ENCODE data around the gene MKRN2OS. TPM values are rescaled to one million over a fixed set of nuclear protein-coding genes. Genes with fewer than 3 reads are reported as not detected.

Gene MKRN2OS
- total RNA-seq, 1 donor from 2014 or later = 1.3 TPM

DNA sequence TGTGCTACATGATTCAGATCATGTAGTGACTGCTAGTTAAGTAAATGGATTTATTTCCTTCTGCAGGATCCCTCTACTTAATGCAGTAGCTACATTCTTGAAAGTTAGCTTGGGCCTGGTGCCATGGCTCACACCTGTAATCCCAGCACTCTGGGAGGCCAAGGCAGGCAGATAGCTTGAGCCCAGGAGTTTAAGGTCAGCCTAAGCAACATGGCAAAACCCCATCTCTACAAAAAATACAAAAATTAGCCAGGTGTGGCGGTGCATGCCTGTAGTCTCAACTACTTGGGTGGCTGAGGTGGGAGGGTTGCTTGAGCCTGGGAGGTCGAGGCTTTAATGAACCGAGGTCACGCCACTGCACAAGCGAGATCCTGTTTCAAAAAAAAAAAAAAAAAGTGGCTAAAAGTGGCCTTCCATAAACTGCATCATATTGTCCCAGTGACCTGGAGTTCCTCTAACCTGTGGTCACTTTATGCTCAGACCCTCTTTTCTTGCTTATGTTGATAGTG lies 39.0 kb downstream of the MKRN2OS start:
- Histone ChIP-seq H3K36me3 (ENCODE audit: control insufficient read depth, insufficient read depth, low read length) (no peaks in the 10 kb centered on the region), H3K4me3 (ENCODE audit: low read depth, low read length) (no peak overlapping the region), H3K27me3 (ENCODE audit: control insufficient read depth, insufficient read depth, low read length) (no peaks in the 10 kb centered on the region)
- DNase-seq (ENCODE audit: low read depth) = no peak
- no peak for TF ChIP-seq CTCF (IDR thresholded peaks at IDR 0.05; ENCODE audit: insufficient read depth, low read length, poor library complexity, severe bottlenecking)

DNA sequence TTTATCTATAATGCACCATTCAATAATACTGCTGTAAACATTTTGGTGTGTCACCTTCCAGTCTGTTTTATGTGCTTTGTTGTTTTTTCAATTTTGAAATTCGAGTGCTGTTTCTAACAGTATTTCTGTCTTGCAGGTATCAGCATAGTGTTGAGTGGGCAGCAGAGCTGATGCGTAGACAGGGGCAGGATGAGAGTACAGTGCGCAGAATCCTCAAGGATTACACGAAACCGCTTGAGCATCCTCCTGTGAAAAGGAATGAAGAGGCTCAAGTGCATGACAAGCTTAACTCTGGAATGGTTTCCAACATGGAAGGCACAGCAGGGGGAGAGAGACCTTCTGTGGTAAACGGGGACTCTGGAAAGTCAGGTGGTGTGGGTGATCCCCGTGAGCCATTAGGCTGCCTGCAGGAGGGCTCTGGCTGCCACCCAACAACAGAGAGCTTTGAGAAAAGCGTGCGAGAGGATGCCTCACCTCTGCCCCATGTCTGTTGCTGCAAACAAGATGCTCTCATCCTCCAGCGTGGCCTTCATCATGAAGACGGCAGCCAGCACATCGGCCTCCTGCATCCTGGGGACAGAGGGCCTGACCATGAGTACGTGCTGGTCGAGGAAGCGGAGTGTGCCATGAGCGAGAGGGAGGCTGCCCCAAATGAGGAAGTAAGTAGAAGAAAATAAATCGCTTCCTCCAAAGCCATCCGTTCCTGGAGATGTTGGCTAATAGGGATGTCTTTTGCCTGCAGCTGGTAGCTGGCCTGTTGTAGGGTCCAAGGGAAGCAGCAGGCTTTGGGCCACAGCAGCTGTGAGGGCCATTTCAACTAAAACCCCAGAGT lies 42.0 kb downstream of the MKRN2OS start:
- TF ChIP-seq CTCF (IDR thresholded peaks at IDR 0.05; ENCODE audit: insufficient read depth, low read length, poor library complexity, severe bottlenecking) = no peak
- Histone ChIP-seq H3K27me3 (ENCODE audit: control insufficient read depth, insufficient read depth, low read length) (no peaks in the 10 kb centered on the region), H3K4me3 (ENCODE audit: low read depth, low read length) (no peak overlapping the region), H3K36me3 (ENCODE audit: control insufficient read depth, insufficient read depth, low read length) (peaks cover 2% of the 10 kb centered on the region)
- no peak for DNase-seq (ENCODE audit: low read depth)

DNA sequence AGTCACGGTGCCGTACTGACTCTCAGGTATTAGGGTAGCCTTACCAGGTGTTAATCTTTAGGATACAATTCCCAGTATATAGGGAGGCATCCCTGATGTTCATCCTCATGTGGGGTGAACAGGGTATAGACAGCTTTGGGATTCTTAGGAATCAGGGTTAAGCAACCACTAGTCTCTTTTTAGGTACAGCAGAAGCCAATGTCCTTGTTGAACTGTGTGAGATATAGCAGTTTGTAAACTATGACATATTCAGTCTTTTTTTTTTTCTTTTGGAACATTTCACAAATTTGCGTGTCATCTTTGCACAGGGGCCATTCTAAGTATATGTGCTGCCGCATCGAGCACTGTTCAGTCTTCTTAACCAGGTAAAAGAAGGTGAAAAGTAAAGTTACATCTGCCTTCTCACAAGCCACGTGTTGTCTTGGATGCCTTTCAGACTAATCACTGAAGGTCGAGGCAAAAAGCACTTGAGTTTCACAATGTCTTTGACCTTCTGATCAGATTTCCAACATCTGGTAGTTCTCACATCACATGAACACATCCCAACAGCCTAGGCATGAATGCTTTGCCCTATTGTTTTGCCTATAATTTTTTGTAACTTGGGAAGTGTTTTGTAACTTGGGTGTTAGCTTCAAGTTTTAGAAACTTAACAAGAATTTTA lies 43.8 kb downstream of the MKRN2OS start:
- H3K36me3 ChIP-seq (ENCODE audit: control insufficient read depth, insufficient read depth, low read length) = peaks cover 4% of the 10 kb centered on the region
- no peak for DNase-seq (ENCODE audit: low read depth)
- no peak for TF ChIP-seq CTCF (IDR thresholded peaks at IDR 0.05; ENCODE audit: insufficient read depth, low read length, poor library complexity, severe bottlenecking)
- H3K27me3 ChIP-seq (ENCODE audit: control insufficient read depth, insufficient read depth, low read length) = no peaks in the 10 kb centered on the region
- H3K4me3 ChIP-seq (ENCODE audit: low read depth, low read length) = no peak overlapping the region

DNA sequence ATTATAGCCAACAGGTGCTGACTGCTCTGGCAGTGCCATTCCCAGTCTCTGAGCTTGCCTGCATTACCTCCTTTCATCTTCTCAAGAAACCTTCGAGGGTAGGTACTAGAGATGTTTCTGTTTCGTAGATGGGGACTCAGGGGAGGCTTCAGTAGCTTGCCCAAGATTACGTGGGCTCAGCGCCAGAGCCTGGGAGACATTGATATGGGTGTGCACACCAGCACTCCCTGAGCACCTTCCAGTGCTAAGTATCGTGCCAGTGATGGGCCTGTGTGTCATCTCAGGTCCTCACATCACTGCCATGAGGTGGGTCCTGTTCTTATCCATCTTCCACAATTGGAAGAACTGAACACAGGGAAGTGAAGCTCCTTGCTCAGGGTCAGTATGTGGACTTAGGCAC lies 45.8 kb downstream of the MKRN2OS start:
- TF ChIP-seq CTCF (IDR thresholded peaks at IDR 0.05; ENCODE audit: insufficient read depth, low read length, poor library complexity, severe bottlenecking) = no peak
- H3K36me3 ChIP-seq (ENCODE audit: control insufficient read depth, insufficient read depth, low read length) = peaks cover 4% of the 10 kb centered on the region

DNA sequence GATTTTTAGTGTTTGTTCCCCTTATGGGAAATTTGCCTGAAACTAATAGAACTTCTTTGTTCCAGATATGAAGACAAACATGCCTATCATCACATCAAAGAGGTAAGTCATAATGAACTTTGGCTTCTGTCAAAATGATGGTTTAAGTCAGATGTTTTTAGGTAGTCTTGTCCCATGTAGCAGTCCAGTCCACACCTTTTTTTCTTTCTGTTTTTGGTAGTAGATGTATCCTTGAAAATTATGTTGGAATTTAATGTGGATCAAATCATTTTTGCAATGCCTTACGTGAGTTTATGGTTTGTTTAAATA lies 48.9 kb downstream of the MKRN2OS start:
- DNase-seq (ENCODE audit: low read depth) = no peak
- peaks cover 4% of the 10 kb centered on the region for H3K36me3 ChIP-seq (ENCODE audit: control insufficient read depth, insufficient read depth, low read length)
- no peak for TF ChIP-seq CTCF (IDR thresholded peaks at IDR 0.05; ENCODE audit: insufficient read depth, low read length, poor library complexity, severe bottlenecking)
- no peaks in the 10 kb centered on the region for H3K27me3 ChIP-seq (ENCODE audit: control insufficient read depth, insufficient read depth, low read length)
- no peak overlapping the region for H3K4me3 ChIP-seq (ENCODE audit: low read depth, low read length)

More for the DNA sequence above, 45.8 kb downstream of the MKRN2OS start:
- H3K27me3 ChIP-seq (ENCODE audit: control insufficient read depth, insufficient read depth, low read length) = no peaks in the 10 kb centered on the region
- no peak overlapping the region for H3K4me3 ChIP-seq (ENCODE audit: low read depth, low read length)
- DNase-seq (ENCODE audit: low read depth) = no peak
